ENCODE measurements around the gene MRPL40. TPM values are rescaled to one million over a fixed set of nuclear protein-coding genes. Genes with fewer than 3 reads are reported as not detected.
A peak's percentile ranks its signal among the peaks of the same experiment; 100 is the strongest.

Gene MRPL40
- total and polyA plus RNA-seq, 2 of the 13 experiments (the other 11 are each of a cell fraction or from before 2014, with no cell fraction given) = 42.7 to 79.7 TPM

GRCh38 chr22:19478901-19479354, 46.6 kb downstream of the MRPL40 start, which contains the start of gene UFD1 (continued):
- TF ChIP-seq ISL2 (CRISPR knock-in tag; IDR thresholded peaks at IDR 0.05) (0 out of 2 replicates have a peak, but pooled peaks have one; percentile 5), PRDM4 (CRISPR knock-in tag; IDR thresholded peaks at IDR 0.05; ENCODE audit: borderline replicate concordance) (no peak), TBX2 (CRISPR knock-in tag; IDR thresholded peaks at IDR 0.05; ENCODE audit: borderline replicate concordance) (no peak; the same call in 1 of the 2 replicates), POLR2A (IDR thresholded peaks at IDR 0.05; ENCODE audit: insufficient read depth in 1 of 2, low read depth in 2 of 2, low read length in 2 of 2) (peak in 1 of 2 experiments; percentile 60; a peak in 2 of 4 replicates), KMT2B (CRISPR knock-in tag; IDR thresholded peaks at IDR 0.05) (peak; percentile 47; the same call in 1 of the 2 replicates), GATAD1 (CRISPR knock-in tag; IDR thresholded peaks at IDR 0.05) (peak; percentile 62; the same call in 1 of the 2 replicates), KAT7 (CRISPR knock-in tag; IDR thresholded peaks at IDR 0.05; ENCODE audit: borderline replicate concordance) (0 out of 2 replicates have a peak, but pooled peaks have one; percentile 9), SATB2 (CRISPR knock-in tag; IDR thresholded peaks at IDR 0.05) (peak; percentile 42; the same call in 1 of the 2 replicates), ZNF574 (CRISPR knock-in tag; IDR thresholded peaks at IDR 0.05) (peak; percentile 61), CHD2 (IDR thresholded peaks at IDR 0.05; ENCODE audit: low read depth, low read length) (0 out of 2 replicates have a peak, but pooled peaks have one; percentile 15), ZNF44 (CRISPR knock-in tag; IDR thresholded peaks at IDR 0.05) (0 out of 2 replicates have a peak, but pooled peaks have one; percentile 1), MAX (IDR thresholded peaks at IDR 0.05) (peak; percentile 21; the same call in 1 of the 2 replicates), MAZ (IDR thresholded peaks at IDR 0.05; ENCODE audit: borderline replicate concordance, low read depth, low read length) (peak; percentile 33; the same call in 1 of the 2 replicates), MAZ (CRISPR knock-in tag; IDR thresholded peaks at IDR 0.05; ENCODE audit: low read depth) (no peak), POLR2AphosphoS5 (IDR thresholded peaks at IDR 0.05; ENCODE audit: low read depth, low read length) (peak; percentile 54), MEF2D (CRISPR knock-in tag; IDR thresholded peaks at IDR 0.05) (no peak), SIX1 (CRISPR knock-in tag; IDR thresholded peaks at IDR 0.05; ENCODE audit: borderline replicate concordance) (0 out of 2 replicates have a peak, but pooled peaks have one; percentile 11), RARA (CRISPR knock-in tag; IDR thresholded peaks at IDR 0.05) (no peak)
- TF ChIP-seq, protein P1, sequence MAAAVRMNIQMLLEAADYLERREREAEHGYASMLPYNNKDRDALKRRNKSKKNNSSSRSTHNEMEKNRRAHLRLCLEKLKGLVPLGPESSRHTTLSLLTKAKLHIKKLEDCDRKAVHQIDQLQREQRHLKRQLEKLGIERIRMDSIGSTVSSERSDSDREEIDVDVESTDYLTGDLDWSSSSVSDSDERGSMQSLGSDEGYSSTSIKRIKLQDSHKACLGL (CRISPR knock-in tag; IDR thresholded peaks at IDR 0.05) = 0 out of 2 replicates have a peak, but pooled peaks have one; percentile 38
- TF ChIP-seq, protein P2, sequence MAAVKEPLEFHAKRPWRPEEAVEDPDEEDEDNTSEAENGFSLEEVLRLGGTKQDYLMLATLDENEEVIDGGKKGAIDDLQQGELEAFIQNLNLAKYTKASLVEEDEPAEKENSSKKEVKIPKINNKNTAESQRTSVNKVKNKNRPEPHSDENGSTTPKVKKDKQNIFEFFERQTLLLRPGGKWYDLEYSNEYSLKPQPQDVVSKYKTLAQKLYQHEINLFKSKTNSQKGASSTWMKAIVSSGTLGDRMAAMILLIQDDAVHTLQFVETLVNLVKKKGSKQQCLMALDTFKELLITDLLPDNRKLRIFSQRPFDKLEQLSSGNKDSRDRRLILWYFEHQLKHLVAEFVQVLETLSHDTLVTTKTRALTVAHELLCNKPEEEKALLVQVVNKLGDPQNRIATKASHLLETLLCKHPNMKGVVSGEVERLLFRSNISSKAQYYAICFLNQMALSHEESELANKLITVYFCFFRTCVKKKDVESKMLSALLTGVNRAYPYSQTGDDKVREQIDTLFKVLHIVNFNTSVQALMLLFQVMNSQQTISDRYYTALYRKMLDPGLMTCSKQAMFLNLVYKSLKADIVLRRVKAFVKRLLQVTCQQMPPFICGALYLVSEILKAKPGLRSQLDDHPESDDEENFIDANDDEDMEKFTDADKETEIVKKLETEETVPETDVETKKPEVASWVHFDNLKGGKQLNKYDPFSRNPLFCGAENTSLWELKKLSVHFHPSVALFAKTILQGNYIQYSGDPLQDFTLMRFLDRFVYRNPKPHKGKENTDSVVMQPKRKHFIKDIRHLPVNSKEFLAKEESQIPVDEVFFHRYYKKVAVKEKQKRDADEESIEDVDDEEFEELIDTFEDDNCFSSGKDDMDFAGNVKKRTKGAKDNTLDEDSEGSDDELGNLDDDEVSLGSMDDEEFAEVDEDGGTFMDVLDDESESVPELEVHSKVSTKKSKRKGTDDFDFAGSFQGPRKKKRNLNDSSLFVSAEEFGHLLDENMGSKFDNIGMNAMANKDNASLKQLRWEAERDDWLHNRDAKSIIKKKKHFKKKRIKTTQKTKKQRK (IDR thresholded peaks at IDR 0.05; ENCODE audit: low read length) = no peak
